Renal cortical epithelial cell (primary cell): ENCODE measurements around the gene HEY2. TPM values are rescaled to one million over a fixed set of nuclear protein-coding genes. Genes with fewer than 3 reads are reported as not detected.
"Not testable (repeated sequence)": the region's sequence is repeated elsewhere in the genome, so short reads cannot be mapped to it uniquely, and the experiment has no call there.

Experiments
- DNase-seq: peaks from one replicate; pipeline ENCODE4 v3.0.0-alpha.2; 2011; ENCODE audit warnings: low read depth
- total RNA-seq: library from RNA; depleted of rRNA; stranded (reverse); fragments of >200 nt; gene quantifications from 2 replicates; pipeline ENCODE4 v1.2.3, GENCODE V29; 2014

HEY2 gene
- total RNA-seq = not detected in 2 replicates

- DNase-seq = peak; percentile 66
Observed at GRCh38 chr6:125749173-125749864, at the start of gene HEY2. TSS of gene HEY2 (plus strand) at chr6:125749632. CDS start at chr6:125749777, 145 bp downstream.

- peak; percentile 51 for DNase-seq
Observed at GRCh38 chr6:125700581-125701353, 48.7 kb upstream of the HEY2 start.

GRCh38 chr6:125701354-125701668 lies 48.1 kb upstream of the HEY2 start:
- no peak for DNase-seq

- DNase-seq = not testable (repeated sequence)
Observed at GRCh38 chr6:125703882-125704281, 45.5 kb upstream of the HEY2 start.

GRCh38 chr6:125707615-125708243 lies 41.7 kb upstream of the HEY2 start:
- DNase-seq = no peak

- no peak for DNase-seq
Observed at GRCh38 chr6:125711013-125711675, 38.3 kb upstream of the HEY2 start.

- peak; percentile 55 for DNase-seq
Observed at GRCh38 chr6:125714441-125715090, 34.9 kb upstream of the HEY2 start.

GRCh38 chr6:125717120-125717731 lies 32.2 kb upstream of the HEY2 start:
- DNase-seq = peak; percentile 57

- DNase-seq = no peak
Observed at GRCh38 chr6:125718109-125718508, 31.3 kb upstream of the HEY2 start.

GRCh38 chr6:125722886-125723285 lies 26.5 kb upstream of the HEY2 start:
- DNase-seq = peak; percentile 90

GRCh38 chr6:125727216-125727615 lies 22.2 kb upstream of the HEY2 start:
- no peak for DNase-seq

GRCh38 chr6:125728739-125729138 lies 20.7 kb upstream of the HEY2 start:
- peak; percentile 48 for DNase-seq

- DNase-seq = no peak
Observed at GRCh38 chr6:125729983-125730382, 19.4 kb upstream of the HEY2 start.

GRCh38 chr6:125732398-125732797 lies 17.0 kb upstream of the HEY2 start:
- no peak for DNase-seq

GRCh38 chr6:125733516-125734300 lies 15.7 kb upstream of the HEY2 start:
- no peak for DNase-seq

GRCh38 chr6:125738276-125738675 lies 11.2 kb upstream of the HEY2 start:
- no peak for DNase-seq

- no peak for DNase-seq
Observed at GRCh38 chr6:125739364-125739763, 10.1 kb upstream of the HEY2 start.

- no peak for DNase-seq
Observed at GRCh38 chr6:125741336-125741735, 8.1 kb upstream of the HEY2 start.

GRCh38 chr6:125742024-125742423 lies 7.4 kb upstream of the HEY2 start:
- no peak for DNase-seq

GRCh38 chr6:125742464-125743120 lies 6.8 kb upstream of the HEY2 start:
- no peak for DNase-seq
